Cardiac muscle cell (in vitro differentiated cells and primary cell): ENCODE results near the gene HSD3B7. TPM values are rescaled to one million over a fixed set of nuclear protein-coding genes. Genes with fewer than 3 reads are reported as not detected.

Experiments used
- DNase-seq, 2 donors: peaks; one replicate each; pipeline versions ENCODE4 v3.0.0 to v3.0.0-alpha.2; 2010 to 2017; ENCODE audit warnings: low read depth in 1 of 2, low spot score in 1 of 2
- H3K27ac ChIP-seq: fragments of 200-600 bp; sonication (generic); 2 replicates; pipeline ENCODE4 v1.5.1; 2016
- H3K27me3 ChIP-seq: fragments of 200-600 bp; sonication (generic); 2 replicates; pipeline ENCODE4 v1.6.0; 2016; ENCODE audit warnings: control low read depth
- H3K36me3 ChIP-seq: fragments of 200-600 bp; sonication (generic); 2 replicates; pipeline ENCODE4 v1.5.1; 2016; ENCODE audit warnings: control low read depth
- H3K4me1 ChIP-seq: fragments of 200-600 bp; sonication (generic); 2 replicates; pipeline ENCODE4 v1.8.1; 2017; ENCODE audit warnings: low read depth, mild to moderate bottlenecking, mixed run types
- H3K4me3 ChIP-seq: fragments of 200-600 bp; sonication (generic); 2 replicates; pipeline ENCODE4 v1.5.1; 2016; ENCODE audit warnings: mild to moderate bottlenecking
- H3K9me3 ChIP-seq: fragments of 200-600 bp; sonication (generic); 2 replicates; pipeline ENCODE4 v1.5.1; 2017; ENCODE audit warnings: low read depth, mild to moderate bottlenecking, control low read depth
- CTCF ChIP-seq: IDR thresholded peaks from 2 replicates; pipeline ENCODE4 v1.5.1; 2012; ENCODE audit warnings: low read depth, mild to moderate bottlenecking, low read length
- polyA plus RNA-seq: library from polyadenylated mRNA; unstranded; fragments of >200 nt; fragmentation: Nextera tagmentation; extraction: Ambion mirVana; gene quantifications from 2 replicates; pipeline ENCODE4 v1.2.1, GENCODE V29; 2016
- total RNA-seq: library from RNA; depleted of rRNA; stranded (reverse); fragments of >200 nt; gene quantifications from 2 replicates; pipeline ENCODE4 v1.2.3, GENCODE V29; 2016

HSD3B7 gene
- total and polyA plus RNA-seq, 2 experiments from 2014 or later, result 5.8 to 8.5 TPM

GRCh38 chr16:31002250-31002700 is 17.3 kb downstream of the HSD3B7 start:
- peaks cover 6% of the 10 kb centered on the region for H3K4me1 ChIP-seq
- TF ChIP-seq CTCF, result no peak
- no peak for DNase-seq
- no peaks in the 10 kb centered on the region for H3K27me3 ChIP-seq
- no peaks in the 10 kb centered on the region for H3K9me3 ChIP-seq
- no peaks in the 10 kb centered on the region for H3K36me3 ChIP-seq
- no peak overlapping the region for H3K4me3 ChIP-seq
- H3K27ac ChIP-seq, result no peak overlapping the region

- no peak overlapping the region for H3K4me3 ChIP-seq
- H3K36me3 ChIP-seq, result no peaks in the 10 kb centered on the region
- H3K27ac ChIP-seq, result no peak overlapping the region
- H3K4me1 ChIP-seq, result peaks cover 6% of the 10 kb centered on the region
- H3K27me3 ChIP-seq, result no peaks in the 10 kb centered on the region
- H3K9me3 ChIP-seq, result no peaks in the 10 kb centered on the region
- DNase-seq, result no peak
- TF ChIP-seq CTCF, result no peak
Observed at GRCh38 chr16:31002862-31003341, 17.9 kb downstream of the HSD3B7 start.

GRCh38 chr16:31003744-31004143 is 18.7 kb downstream of the HSD3B7 start:
- H3K4me1 ChIP-seq, result peaks cover 6% of the 10 kb centered on the region
- H3K27me3 ChIP-seq, result no peaks in the 10 kb centered on the region
- no peaks in the 10 kb centered on the region for H3K9me3 ChIP-seq
- DNase-seq, result no peak
- no peak for TF ChIP-seq CTCF
- no peak overlapping the region for H3K27ac ChIP-seq
- no peak overlapping the region for H3K4me3 ChIP-seq
- H3K36me3 ChIP-seq, result no peaks in the 10 kb centered on the region

GRCh38 chr16:31004658-31005057 is 19.7 kb downstream of the HSD3B7 start:
- TF ChIP-seq CTCF, result no peak
- no peak overlapping the region for H3K4me3 ChIP-seq
- no peaks in the 10 kb centered on the region for H3K36me3 ChIP-seq
- peaks cover 6% of the 10 kb centered on the region for H3K4me1 ChIP-seq
- H3K27ac ChIP-seq, result no peak overlapping the region
- H3K27me3 ChIP-seq, result no peaks in the 10 kb centered on the region
- no peak for DNase-seq
- H3K9me3 ChIP-seq, result no peaks in the 10 kb centered on the region

- no peak for TF ChIP-seq CTCF
- Histone ChIP-seq H3K27ac (no peak overlapping the region), H3K4me1 (peaks cover 6% of the 10 kb centered on the region)
Observed at GRCh38 chr16:31005350-31006085, 20.5 kb downstream of the HSD3B7 start.

More at GRCh38 chr16:31005350-31006085, 20.5 kb downstream of the HSD3B7 start:
- no peaks in the 10 kb centered on the region for H3K27me3 ChIP-seq
- DNase-seq, result no peak
- no peaks in the 10 kb centered on the region for H3K9me3 ChIP-seq
- H3K36me3 ChIP-seq, result no peaks in the 10 kb centered on the region
- H3K4me3 ChIP-seq, result no peak overlapping the region
